ENCODE measurements around the gene GPBP1. TPM values are rescaled to one million over a fixed set of nuclear protein-coding genes. Genes with fewer than 3 reads are reported as not detected.

The GPBP1 gene
- total RNA-seq, 1 experiment from 2014 or later, result 69.5 TPM

DNA sequence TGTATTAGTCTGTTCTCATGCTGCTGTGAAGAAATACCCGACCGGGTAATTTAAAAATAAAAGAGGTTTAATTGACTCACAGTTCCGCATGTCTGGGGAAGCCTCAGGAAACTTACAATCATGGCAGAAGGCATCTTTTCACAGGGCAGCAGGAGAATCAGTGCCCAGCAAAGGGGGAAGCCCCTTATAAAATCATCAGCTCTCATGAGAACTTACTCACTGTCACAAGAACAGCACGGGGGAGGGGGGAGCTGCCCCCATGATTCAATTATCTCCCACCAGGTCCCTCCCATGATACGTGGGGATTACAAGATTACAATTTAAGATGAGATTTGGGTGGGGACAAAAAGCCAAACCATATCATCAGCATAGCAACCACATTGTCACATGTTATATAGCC lies 102.5 kb downstream of the GPBP1 start:
- H3K27me3 ChIP-seq (ENCODE audit: insufficient read depth, low read length), result no peaks in the 10 kb centered on the region
- H3K9ac ChIP-seq (ENCODE audit: low read length), result no peak overlapping the region
- no peaks in the 10 kb centered on the region for H3K79me2 ChIP-seq (ENCODE audit: insufficient read depth, low read length)
- H2AFZ ChIP-seq (ENCODE audit: low read depth, low read length, poor library complexity, severe bottlenecking), result no peak overlapping the region
- no peaks in the 10 kb centered on the region for H3K36me3 ChIP-seq (ENCODE audit: control insufficient read depth in 1 of 2, insufficient read depth in 2 of 2, low read length in 2 of 2)
- intact Hi-C loops (cut with micrococcal nuclease), result loop anchor here (1.0 to 5.0 kb wide), 2 partner anchors 375 to 1339 kb away; no protein-coding TSS in a partner anchor
- POLR2A ChIA-PET, result no interaction called here
- peaks cover 0 to 4% of the 10 kb centered on the region in 2 experiments; a peak in 1 of 4 replicates for H3K4me1 ChIP-seq (ENCODE audit: control insufficient read depth in 1 of 2, insufficient read depth in 2 of 2, low read length in 2 of 2)
- H3K9me3 ChIP-seq (ENCODE audit: control insufficient read depth in 1 of 2, insufficient read depth in 1 of 2, low read depth in 1 of 2, low read length in 2 of 2), result no peaks in the 10 kb centered on the region
- no peaks in the 10 kb centered on the region for H4K20me1 ChIP-seq (ENCODE audit: insufficient read depth)
- no peak overlapping the region for H3K4me3 ChIP-seq (replicated peaks in 1 of 2; ENCODE audit: low read depth in 1 of 2, low read length in 2 of 2)
- DNase-seq (ENCODE audit: low read depth, low spot score) (no peak), ATAC-seq (no peak)
- no peak overlapping the region for H3K4me2 ChIP-seq (ENCODE audit: low read length)
- H3K9me2 ChIP-seq (ENCODE audit: insufficient read depth), result no peaks in the 10 kb centered on the region
- CTCF ChIA-PET, result interaction anchor here (1.5 kb wide), 1 partner anchor 376 kb away, joined by 4 read pairs; no protein-coding TSS in a partner anchor
- H3K27ac ChIP-seq (ENCODE audit: low read depth, low read length), result no peak overlapping the region
- TF ChIP-seq EZH2 (IDR thresholded peaks at IDR 0.05), result no peak
- no TSS peak for BruUV-seq (replicated peaks)
- RAD21 ChIA-PET (ENCODE audit: low non-redundant PET in 1 of 2, low total read pairs in 2 of 2, uncharacterized antibody in 2 of 2, unreplicated experiment in 2 of 2), result no interaction called here

- H3K9ac ChIP-seq (ENCODE audit: low read length), result no peak overlapping the region
- ChIA-PET CTCF (interaction anchor here (0.7 to 1.5 kb wide), 3 partner anchors 139 to 1006 kb away, joined by 3 to 4 read pairs (median 4); no protein-coding TSS in a partner anchor), RAD21 (ENCODE audit: low non-redundant PET in 1 of 2, low total read pairs in 2 of 2, uncharacterized antibody in 2 of 2, unreplicated experiment in 2 of 2) (interaction anchor here in 1 of 2 experiments (1.0 kb wide), 1 partner anchor 1006 kb away, joined by 4 read pairs; no protein-coding TSS in a partner anchor), POLR2A (no interaction called here)
- H2AFZ ChIP-seq (ENCODE audit: low read depth, low read length, poor library complexity, severe bottlenecking), result peak overlapping the region; percentile 13
- H3K4me3 ChIP-seq (replicated peaks in 1 of 2; ENCODE audit: low read depth in 1 of 2, low read length in 2 of 2), result no peak overlapping the region
- H3K4me1 ChIP-seq (ENCODE audit: control insufficient read depth in 1 of 2, insufficient read depth in 2 of 2, low read length in 2 of 2), result peaks cover 0 to 4% of the 10 kb centered on the region in 2 experiments; a peak in 1 of 4 replicates
- TF ChIP-seq CTCF (IDR thresholded peaks at IDR 0.05 in 2 of 3, conservative IDR thresholded peaks at IDR 0.05 in 1 of 3; ENCODE audit: borderline replicate concordance in 1 of 3, insufficient read depth in 1 of 3, low read depth in 2 of 3, low read length in 2 of 3) (peak; percentile 18 to 55 (median 54); a peak in 4 of 6 replicates), JUND (IDR thresholded peaks at IDR 0.05) (no peak), RAD21 (IDR thresholded peaks at IDR 0.05; ENCODE audit: low read depth) (peak; percentile 72)
- no peaks in the 10 kb centered on the region for H4K20me1 ChIP-seq (ENCODE audit: insufficient read depth)
- ATAC-seq (no peak), DNase-seq (ENCODE audit: low read depth, low spot score) (peak; percentile 13)
- no peaks in the 10 kb centered on the region for H3K27me3 ChIP-seq (ENCODE audit: insufficient read depth, low read length)
- no peaks in the 10 kb centered on the region for H3K36me3 ChIP-seq (ENCODE audit: control insufficient read depth in 1 of 2, insufficient read depth in 2 of 2, low read length in 2 of 2)
- no TSS peak for BruUV-seq (replicated peaks)
- H3K9me3 ChIP-seq (ENCODE audit: control insufficient read depth in 1 of 2, insufficient read depth in 1 of 2, low read depth in 1 of 2, low read length in 2 of 2), result no peaks in the 10 kb centered on the region
- no peak overlapping the region for H3K27ac ChIP-seq (ENCODE audit: low read depth, low read length)
- intact Hi-C loops (cut with micrococcal nuclease), result loop anchor here (1.0 to 5.0 kb wide), 2 partner anchors 1007 to 1340 kb away; no protein-coding TSS in a partner anchor
- no peak overlapping the region for H3K4me2 ChIP-seq (ENCODE audit: low read length)
- H3K9me2 ChIP-seq (ENCODE audit: insufficient read depth), result no peaks in the 10 kb centered on the region
- no peaks in the 10 kb centered on the region for H3K79me2 ChIP-seq (ENCODE audit: insufficient read depth, low read length)
These were observed 103.2 kb downstream of the GPBP1 start for GRCh38 chr5:57277085-57277484.
